Measurements from ENCODE around the gene RUSC2. TPM values are rescaled to one million over a fixed set of nuclear protein-coding genes. Genes with fewer than 3 reads are reported as not detected.

RUSC2 gene
- total RNA-seq, 2 experiments from 2014 or later, result not detected

DNA sequence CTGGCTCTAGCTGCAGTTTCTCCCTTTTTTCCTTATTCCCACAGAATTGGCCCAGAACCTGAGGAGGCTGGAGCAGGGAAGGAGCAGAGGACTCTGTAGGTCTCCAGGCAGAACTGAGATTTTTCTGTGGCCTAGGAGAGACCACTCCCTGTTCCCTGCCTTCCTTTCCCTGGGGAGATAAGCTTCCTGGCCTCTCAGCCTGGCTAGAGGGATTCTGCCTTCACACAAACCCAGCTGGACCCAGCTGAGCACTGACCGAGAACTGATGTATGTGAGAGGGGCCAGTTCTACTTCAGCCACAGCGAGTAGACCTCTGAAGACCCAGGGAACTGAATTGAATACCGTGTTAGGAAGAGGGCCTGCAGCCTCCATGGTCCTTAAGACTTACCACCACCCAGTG is 48.0 kb downstream of the RUSC2 start:
- POLR2A ChIA-PET, result no interaction called here
- no peaks in the 10 kb centered on the region for H4K20me1 ChIP-seq (ENCODE audit: insufficient read depth, low read length)
- intact Hi-C loops (cut with micrococcal nuclease; ENCODE audit: unreplicated experiment), result no loop called here
- H3K4me3 ChIP-seq (ENCODE audit: low read depth, low read length, poor library complexity, severe bottlenecking), result no peak overlapping the region
- TF ChIP-seq CTCF (conservative IDR thresholded peaks at IDR 0.05; ENCODE audit: low read length), result no peak
- TF ChIP-seq EZH2phosphoT487 (IDR thresholded peaks at IDR 0.05; ENCODE audit: borderline replicate concordance, low read depth, low read length), result no peak
- DNase-seq (ENCODE audit: low spot score), result no peak
- CTCF ChIA-PET (ENCODE audit: unreplicated experiment), result no interaction called here
- H3K4me1 ChIP-seq (ENCODE audit: insufficient read depth, low read length, poor library complexity, severe bottlenecking), result no peaks in the 10 kb centered on the region
- H3K9me2 ChIP-seq (ENCODE audit: insufficient read depth, low read length), result no peaks in the 10 kb centered on the region
- no peak overlapping the region for H3K4me2 ChIP-seq (ENCODE audit: low read length)
- no peaks in the 10 kb centered on the region for H3K36me3 ChIP-seq (ENCODE audit: insufficient read depth, low read length)
- H2AFZ ChIP-seq (ENCODE audit: low read length), result no peak overlapping the region
- H3K27ac ChIP-seq (ENCODE audit: low read depth, low read length, poor library complexity, severe bottlenecking), result no peak overlapping the region
- no TSS peak for BruUV-seq (replicated peaks)
- H3K79me2 ChIP-seq (ENCODE audit: insufficient read depth, low read depth, low read length), result no peaks in the 10 kb centered on the region
- H3K9me3 ChIP-seq (ENCODE audit: low read length), result no peaks in the 10 kb centered on the region

DNA sequence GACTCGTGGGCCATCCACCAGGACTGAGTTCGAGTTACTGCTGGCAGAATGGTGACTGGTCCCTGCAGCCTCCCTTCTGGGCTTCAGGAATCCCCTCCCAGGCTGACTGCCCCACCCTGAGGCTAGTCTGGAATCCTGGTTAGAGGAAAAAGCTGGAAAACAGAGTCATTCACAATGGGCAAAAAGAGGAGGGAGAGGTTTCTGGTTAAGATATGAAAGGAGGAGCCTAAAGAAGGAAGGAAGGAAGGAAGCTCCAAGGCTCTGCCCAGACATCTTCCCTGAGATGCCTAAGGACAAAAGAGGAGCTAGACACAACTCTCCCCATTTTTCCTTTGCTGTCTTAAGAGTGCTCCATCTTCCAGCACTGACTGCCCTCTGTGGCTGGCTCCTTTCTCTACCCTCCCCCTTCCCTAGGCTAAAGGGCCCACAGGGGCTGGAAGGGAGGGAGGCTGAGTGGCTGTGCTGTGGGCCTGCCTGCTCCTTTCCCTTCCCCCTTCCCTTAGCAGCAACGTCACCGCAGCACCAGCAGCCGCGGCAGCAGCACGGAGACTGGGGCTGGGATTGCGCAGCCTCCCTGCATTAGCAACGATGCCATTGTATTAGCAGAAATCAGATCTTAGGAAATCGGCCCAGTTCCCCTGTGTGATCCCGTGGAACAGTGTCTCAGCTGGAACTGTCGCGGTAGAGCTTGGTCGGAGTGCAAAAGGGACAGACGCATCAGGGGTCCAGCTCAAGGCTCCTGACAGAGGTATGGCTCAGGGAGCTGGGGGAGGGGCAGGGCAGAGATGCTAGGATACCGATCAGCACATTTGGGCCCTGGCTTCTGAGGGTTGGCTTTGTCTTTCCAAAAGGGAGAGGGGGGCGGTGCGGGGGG is 48.7 kb downstream of the RUSC2 start:
- H3K4me2 ChIP-seq (ENCODE audit: low read length), result no peak overlapping the region
- intact Hi-C loops (cut with micrococcal nuclease; ENCODE audit: unreplicated experiment), result no loop called here
- no TSS peak for BruUV-seq (replicated peaks)
- no peaks in the 10 kb centered on the region for H3K9me2 ChIP-seq (ENCODE audit: insufficient read depth, low read length)
- no peak for DNase-seq (ENCODE audit: low spot score)
- no peaks in the 10 kb centered on the region for H3K9me3 ChIP-seq (ENCODE audit: low read length)
- H3K4me3 ChIP-seq (ENCODE audit: low read depth, low read length, poor library complexity, severe bottlenecking), result no peak overlapping the region
- H3K79me2 ChIP-seq (ENCODE audit: insufficient read depth, low read depth, low read length), result no peaks in the 10 kb centered on the region
- ChIA-PET POLR2A (interaction anchor here (1.0 to 1.1 kb wide), 2 partner anchors 11 to 16 kb away, joined by 3 read pairs; no protein-coding TSS in a partner anchor), CTCF (ENCODE audit: unreplicated experiment) (no interaction called here)
- H3K4me1 ChIP-seq (ENCODE audit: insufficient read depth, low read length, poor library complexity, severe bottlenecking), result no peaks in the 10 kb centered on the region
- H3K27ac ChIP-seq (ENCODE audit: low read depth, low read length, poor library complexity, severe bottlenecking), result no peak overlapping the region
- no peaks in the 10 kb centered on the region for H4K20me1 ChIP-seq (ENCODE audit: insufficient read depth, low read length)
- H2AFZ ChIP-seq (ENCODE audit: low read length), result no peak overlapping the region
- H3K36me3 ChIP-seq (ENCODE audit: insufficient read depth, low read length), result no peaks in the 10 kb centered on the region
- TF ChIP-seq EZH2phosphoT487 (IDR thresholded peaks at IDR 0.05; ENCODE audit: borderline replicate concordance, low read depth, low read length) (no peak), CTCF (conservative IDR thresholded peaks at IDR 0.05; ENCODE audit: low read length) (no peak)

Other genes with a start within 250 kb of the RUSC2 start
- 15.0 and 18.3 TPM in 2 replicates for gene TESK1, start 115.2 kb downstream of the RUSC2 start, total RNA-seq (2014; rRNA removed; shearing (Covaris generic))
- 36.9 and 42.2 TPM in 2 replicates for gene TESK1, start 115.2 kb downstream of the RUSC2 start, total RNA-seq (2022)
- gene CD72, start 128.3 kb downstream of the RUSC2 start, total RNA-seq (2014; rRNA removed; shearing (Covaris generic)), result 91.4 and 107 TPM in 2 replicates
- 63.0 and 67.6 TPM in 2 replicates for gene CD72, start 128.3 kb downstream of the RUSC2 start, total RNA-seq (2022)
- gene SIT1, start 160.8 kb downstream of the RUSC2 start, total RNA-seq (2014; rRNA removed; shearing (Covaris generic)), result 176 and 210 TPM in 2 replicates
- 93.0 and 121 TPM in 2 replicates for gene SIT1, start 160.8 kb downstream of the RUSC2 start, total RNA-seq (2022)
- gene RMRP, start 167.9 kb downstream of the RUSC2 start, total RNA-seq (2014; rRNA removed; shearing (Covaris generic)), result 21,739 and 26,575 TPM in 2 replicates
- 4,033 and 12,624 TPM in 2 replicates for gene RMRP, start 167.9 kb downstream of the RUSC2 start, total RNA-seq (2022)
- 16.5 and 20.3 TPM in 2 replicates for gene CCDC107, start 168.2 kb downstream of the RUSC2 start, total RNA-seq (2014; rRNA removed; shearing (Covaris generic))
- 10.0 and 11.4 TPM in 2 replicates for gene CCDC107, start 168.2 kb downstream of the RUSC2 start, total RNA-seq (2022)
- 22.7 and 30.8 TPM in 2 replicates for gene ARHGEF39, start 175.1 kb downstream of the RUSC2 start, total RNA-seq (2014; rRNA removed; shearing (Covaris generic))
- gene ARHGEF39, start 175.1 kb downstream of the RUSC2 start, total RNA-seq (2022), result 48.1 and 53.6 TPM in 2 replicates
- gene CA9, start 183.8 kb downstream of the RUSC2 start, total RNA-seq (2014; rRNA removed; shearing (Covaris generic)), result 0.10 and 0.16 TPM in 2 replicates
- not detected in 2 replicates for gene CA9, start 183.8 kb downstream of the RUSC2 start, total RNA-seq (2022)
- 0.44 TPM in 1 of 2 replicates, not detected in the other for gene TPM2, start 199.8 kb downstream of the RUSC2 start, total RNA-seq (2014; rRNA removed; shearing (Covaris generic))
- 2.5 and 3.8 TPM in 2 replicates for gene TPM2, start 199.8 kb downstream of the RUSC2 start, total RNA-seq (2022)
- 87.5 and 98.8 TPM in 2 replicates for gene TLN1, start 242.1 kb downstream of the RUSC2 start, total RNA-seq (2014; rRNA removed; shearing (Covaris generic))
- gene TLN1, start 242.1 kb downstream of the RUSC2 start, total RNA-seq (2022), result 169 and 177 TPM in 2 replicates
- gene CREB3, start 242.6 kb downstream of the RUSC2 start, total RNA-seq (2014; rRNA removed; shearing (Covaris generic)), result 16.8 and 18.2 TPM in 2 replicates
- gene CREB3, start 242.6 kb downstream of the RUSC2 start, total RNA-seq (2022), result 21.9 and 23.0 TPM in 2 replicates

Measured in OCI-LY7 (cell line).